Transverse colon (tissue), 3 donors: ENCODE measurements around the gene YWHAG.

Experiments
- POLR2A ChIP-seq: fragments of 450-650 bp; IDR thresholded peaks from one replicate; pipeline ENCODE4 v1.6.1; 2016; ENCODE audit warnings: antibody characterized with exemption, mild to moderate bottlenecking, moderate library complexity
- TF ChIP-seq, protein P1 (sequence below), 5 experiments: fragments of 200-600 bp in 3 of 5; fragments of 450-650 bp in 2 of 5; sonication (generic) in 3 of 5; IDR thresholded peaks; 1 replicate in 2 of 5; 2 replicates in 3 of 5; pipeline ENCODE4 v1.5.1; 2016 to 2017; ENCODE audit warnings: antibody characterized with exemption in 5 of 5, inconsistent platforms in 3 of 5, mild to moderate bottlenecking in 2 of 5, moderate library complexity in 1 of 5

DNA sequence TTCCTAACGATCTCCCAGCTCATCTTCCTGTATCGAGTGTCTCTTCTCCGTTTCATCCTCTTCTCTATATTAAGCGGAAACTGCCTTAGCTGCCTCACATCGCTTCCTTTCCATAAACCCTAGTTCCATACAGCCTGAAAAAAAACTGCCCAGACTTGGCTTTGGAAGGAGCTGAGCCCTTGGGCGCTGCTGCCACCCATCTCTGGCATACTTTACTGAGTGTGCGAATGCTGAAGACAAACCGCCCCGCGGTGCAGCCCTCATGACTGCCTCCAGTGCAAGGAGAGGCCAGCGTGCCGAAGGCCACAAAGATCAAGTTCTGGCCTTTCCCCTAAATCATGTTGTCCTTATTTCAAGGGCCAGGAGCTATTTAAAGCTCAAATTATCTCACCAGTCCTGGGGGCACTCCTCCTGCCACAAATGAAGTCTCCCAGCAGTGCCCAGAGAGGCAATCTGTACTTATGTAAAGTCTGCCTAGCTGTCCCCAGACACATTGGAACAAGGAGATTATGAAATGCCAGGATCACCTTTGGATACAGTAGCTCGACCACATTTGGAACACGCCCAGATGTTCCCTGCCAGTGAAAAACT is 25.2 kb downstream of the YWHAG start:
- TF ChIP-seq, protein P1, sequence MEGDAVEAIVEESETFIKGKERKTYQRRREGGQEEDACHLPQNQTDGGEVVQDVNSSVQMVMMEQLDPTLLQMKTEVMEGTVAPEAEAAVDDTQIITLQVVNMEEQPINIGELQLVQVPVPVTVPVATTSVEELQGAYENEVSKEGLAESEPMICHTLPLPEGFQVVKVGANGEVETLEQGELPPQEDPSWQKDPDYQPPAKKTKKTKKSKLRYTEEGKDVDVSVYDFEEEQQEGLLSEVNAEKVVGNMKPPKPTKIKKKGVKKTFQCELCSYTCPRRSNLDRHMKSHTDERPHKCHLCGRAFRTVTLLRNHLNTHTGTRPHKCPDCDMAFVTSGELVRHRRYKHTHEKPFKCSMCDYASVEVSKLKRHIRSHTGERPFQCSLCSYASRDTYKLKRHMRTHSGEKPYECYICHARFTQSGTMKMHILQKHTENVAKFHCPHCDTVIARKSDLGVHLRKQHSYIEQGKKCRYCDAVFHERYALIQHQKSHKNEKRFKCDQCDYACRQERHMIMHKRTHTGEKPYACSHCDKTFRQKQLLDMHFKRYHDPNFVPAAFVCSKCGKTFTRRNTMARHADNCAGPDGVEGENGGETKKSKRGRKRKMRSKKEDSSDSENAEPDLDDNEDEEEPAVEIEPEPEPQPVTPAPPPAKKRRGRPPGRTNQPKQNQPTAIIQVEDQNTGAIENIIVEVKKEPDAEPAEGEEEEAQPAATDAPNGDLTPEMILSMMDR (IDR thresholded peaks at IDR 0.05): no peak
- no peak for TF ChIP-seq POLR2A
